GM12878 (cell line): ENCODE measurements around the gene EEF1A2. TPM values are rescaled to one million over a fixed set of nuclear protein-coding genes. Genes with fewer than 3 reads are reported as not detected.

Experiments
- CHD1 ChIP-seq: IDR thresholded peaks from 2 replicates; pipeline ENCODE4 v1.6.1; 2012; ENCODE audit warnings: low read depth, low read length, improper control_type of control experiment
- E2F4 ChIP-seq: IDR thresholded peaks from 2 replicates; pipeline ENCODE4 v1.6.1; 2012; ENCODE audit warnings: low read depth, low read length, improper control_type of control experiment
- EZH2 ChIP-seq: IDR thresholded peaks from 2 replicates; pipeline ENCODE4 v1.6.1; 2012; ENCODE audit warnings: low read depth, mild to moderate bottlenecking, control low read depth, inconsistent platforms, low read length, borderline replicate concordance; ENCODE audit not compliant: control insufficient read depth
- GATAD2B ChIP-seq: fragments of 450-650 bp; conservative IDR thresholded peaks from 2 replicates; pipeline ENCODE4 v1.6.1; 2017; ENCODE audit warnings: low read depth, mild to moderate bottlenecking, moderate library complexity
- HCFC1 ChIP-seq: fragments of 150-350 bp; IDR thresholded peaks from 2 replicates; pipeline ENCODE4 v1.6.1; 2014; ENCODE audit warnings: low read length
- JUND ChIP-seq: IDR thresholded peaks from 2 replicates; pipeline ENCODE4 v1.6.1; 2012; ENCODE audit warnings: low read depth, mild to moderate bottlenecking, low read length, improper control_type of control experiment, moderate library complexity
- KLF5 ChIP-seq: fragments of 450-650 bp; IDR thresholded peaks from 2 replicates; pipeline ENCODE4 v1.6.1; 2014; ENCODE audit warnings: mild to moderate bottlenecking; ENCODE audit not compliant: partially characterized antibody
- MXI1 ChIP-seq: fragments of 150-350 bp; IDR thresholded peaks from 2 replicates; pipeline ENCODE4 v1.6.1; 2011; ENCODE audit warnings: low read depth, mild to moderate bottlenecking, inconsistent platforms, low read length, improper control_type of control experiment
- MYB ChIP-seq: fragments of 150-350 bp; IDR thresholded peaks from 2 replicates; pipeline ENCODE4 v1.6.1; 2014; ENCODE audit warnings: mild to moderate bottlenecking, low read depth, low read length, borderline replicate concordance
- NKRF ChIP-seq: fragments of 450-650 bp; conservative IDR thresholded peaks from 2 replicates; pipeline ENCODE4 v1.6.1; 2017; ENCODE audit warnings: mild to moderate bottlenecking, moderate library complexity
- RCOR1 ChIP-seq: conservative IDR thresholded peaks from 2 replicates; pipeline ENCODE4 v1.6.1; 2012; ENCODE audit warnings: low read depth, low read length, improper control_type of control experiment
- SRF ChIP-seq, 2 experiments: IDR thresholded peaks; 2 replicates each; pipeline ENCODE4 v1.6.1; 2011; ENCODE audit warnings: low read depth in 2 of 2, low read length in 2 of 2, mild to moderate bottlenecking in 1 of 2, moderate library complexity in 1 of 2
- TBL1XR1 ChIP-seq: IDR thresholded peaks from 2 replicates; pipeline ENCODE4 v1.6.1; 2012; ENCODE audit warnings: low read depth, low read length, improper control_type of control experiment
- polyA plus RNA-seq, 11 experiments: library from polyadenylated mRNA; depleted of rRNA in 4 of 11; unstranded in 6 of 11; stranded (reverse) in 5 of 11; fragments of >200 nt; fragmentation: Nextera tagmentation in 4 of 11; fragmentation: Illumina TruSeq in 1 of 11; extraction: Ambion mirVana in 4 of 11; extraction: Trizol in 1 of 11; gene quantifications; 1 replicate in 1 of 11; 2 replicates in 10 of 11; pipeline versions ENCODE4 v1.2.1 to v1.2.3, GENCODE V29; 2011 to 2016; ENCODE audit warnings: inconsistent platforms in 2 of 11, missing spikeins in 2 of 11, low read depth in 1 of 11
- total RNA-seq, 4 experiments: library from RNA; depleted of rRNA in 3 of 4; stranded (reverse); fragments of >200 nt in 3 of 4; fragmentation: Illumina TruSeq in 1 of 4; extraction: Trizol in 1 of 4; gene quantifications; 2 replicates each; pipeline versions ENCODE4 v1.2.1 to v1.2.3, GENCODE V29; 2013 to 2021
- TF ChIP-seq, protein P1 (sequence below): IDR thresholded peaks from 2 replicates; pipeline ENCODE4 v1.6.1; 2012; ENCODE audit warnings: low read depth, low read length, improper control_type of control experiment
- TF ChIP-seq, protein P2 (sequence below): IDR thresholded peaks from 2 replicates; pipeline ENCODE4 v1.6.1; 2011; ENCODE audit warnings: borderline replicate concordance, low read depth, mild to moderate bottlenecking, moderate library complexity, low read length; ENCODE audit not compliant: insufficient read depth, poor library complexity, severe bottlenecking
- TF ChIP-seq, protein P3 (sequence below): IDR thresholded peaks from 2 replicates; pipeline ENCODE4 v1.6.1; 2012; ENCODE audit warnings: low read depth, low read length, improper control_type of control experiment
- TF ChIP-seq, protein P4 (sequence below): fragments of 450-650 bp; IDR thresholded peaks from 2 replicates; pipeline ENCODE4 v1.6.1; 2016; ENCODE audit warnings: mild to moderate bottlenecking

EEF1A2 gene
- total and polyA plus RNA-seq, 10 of the 15 experiments (the other 5 are each of a cell fraction or from before 2014, with no cell fraction given), result 0.56 TPM; not detected in 9

- TF ChIP-seq, protein P1, sequence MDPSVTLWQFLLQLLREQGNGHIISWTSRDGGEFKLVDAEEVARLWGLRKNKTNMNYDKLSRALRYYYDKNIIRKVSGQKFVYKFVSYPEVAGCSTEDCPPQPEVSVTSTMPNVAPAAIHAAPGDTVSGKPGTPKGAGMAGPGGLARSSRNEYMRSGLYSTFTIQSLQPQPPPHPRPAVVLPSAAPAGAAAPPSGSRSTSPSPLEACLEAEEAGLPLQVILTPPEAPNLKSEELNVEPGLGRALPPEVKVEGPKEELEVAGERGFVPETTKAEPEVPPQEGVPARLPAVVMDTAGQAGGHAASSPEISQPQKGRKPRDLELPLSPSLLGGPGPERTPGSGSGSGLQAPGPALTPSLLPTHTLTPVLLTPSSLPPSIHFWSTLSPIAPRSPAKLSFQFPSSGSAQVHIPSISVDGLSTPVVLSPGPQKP, result no peak
- TF ChIP-seq, protein P2, sequence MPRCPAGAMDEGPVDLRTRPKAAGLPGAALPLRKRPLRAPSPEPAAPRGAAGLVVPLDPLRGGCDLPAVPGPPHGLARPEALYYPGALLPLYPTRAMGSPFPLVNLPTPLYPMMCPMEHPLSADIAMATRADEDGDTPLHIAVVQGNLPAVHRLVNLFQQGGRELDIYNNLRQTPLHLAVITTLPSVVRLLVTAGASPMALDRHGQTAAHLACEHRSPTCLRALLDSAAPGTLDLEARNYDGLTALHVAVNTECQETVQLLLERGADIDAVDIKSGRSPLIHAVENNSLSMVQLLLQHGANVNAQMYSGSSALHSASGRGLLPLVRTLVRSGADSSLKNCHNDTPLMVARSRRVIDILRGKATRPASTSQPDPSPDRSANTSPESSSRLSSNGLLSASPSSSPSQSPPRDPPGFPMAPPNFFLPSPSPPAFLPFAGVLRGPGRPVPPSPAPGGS, result no peak
- TF ChIP-seq EZH2 (no peak), CHD1 (no peak), GATAD2B (0 out of 2 replicates have a peak, but pooled peaks have one; percentile 23), SRF (IDR thresholded peaks at IDR 0.05; ENCODE audit: low read depth in 2 of 2, low read length in 2 of 2) (no peak), HCFC1 (no peak), KLF5 (no peak), NKRF (no peak), MXI1 (no peak), MYB (no peak), RCOR1 (0 out of 2 replicates have a peak, but pooled peaks have one; percentile 37), TBL1XR1 (peak; percentile 58; the same call in 1 of the 2 replicates), E2F4 (no peak), JUND (no peak)
- TF ChIP-seq, protein P3, sequence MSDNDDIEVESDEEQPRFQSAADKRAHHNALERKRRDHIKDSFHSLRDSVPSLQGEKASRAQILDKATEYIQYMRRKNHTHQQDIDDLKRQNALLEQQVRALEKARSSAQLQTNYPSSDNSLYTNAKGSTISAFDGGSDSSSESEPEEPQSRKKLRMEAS, result no peak
- TF ChIP-seq, protein P4, sequence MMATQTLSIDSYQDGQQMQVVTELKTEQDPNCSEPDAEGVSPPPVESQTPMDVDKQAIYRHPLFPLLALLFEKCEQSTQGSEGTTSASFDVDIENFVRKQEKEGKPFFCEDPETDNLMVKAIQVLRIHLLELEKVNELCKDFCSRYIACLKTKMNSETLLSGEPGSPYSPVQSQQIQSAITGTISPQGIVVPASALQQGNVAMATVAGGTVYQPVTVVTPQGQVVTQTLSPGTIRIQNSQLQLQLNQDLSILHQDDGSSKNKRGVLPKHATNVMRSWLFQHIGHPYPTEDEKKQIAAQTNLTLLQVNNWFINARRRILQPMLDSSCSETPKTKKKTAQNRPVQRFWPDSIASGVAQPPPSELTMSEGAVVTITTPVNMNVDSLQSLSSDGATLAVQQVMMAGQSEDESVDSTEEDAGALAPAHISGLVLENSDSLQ, result no peak
Measured at GRCh38 chr20:63441136-63442099, 57.5 kb downstream of the EEF1A2 start (continued).
